ENCODE data around the gene TAF9B.
"Not testable (repeated sequence)": the region's sequence is repeated elsewhere in the genome, so short reads cannot be mapped to it uniquely, and the experiment has no call there.

Gene TAF9B

DNA sequence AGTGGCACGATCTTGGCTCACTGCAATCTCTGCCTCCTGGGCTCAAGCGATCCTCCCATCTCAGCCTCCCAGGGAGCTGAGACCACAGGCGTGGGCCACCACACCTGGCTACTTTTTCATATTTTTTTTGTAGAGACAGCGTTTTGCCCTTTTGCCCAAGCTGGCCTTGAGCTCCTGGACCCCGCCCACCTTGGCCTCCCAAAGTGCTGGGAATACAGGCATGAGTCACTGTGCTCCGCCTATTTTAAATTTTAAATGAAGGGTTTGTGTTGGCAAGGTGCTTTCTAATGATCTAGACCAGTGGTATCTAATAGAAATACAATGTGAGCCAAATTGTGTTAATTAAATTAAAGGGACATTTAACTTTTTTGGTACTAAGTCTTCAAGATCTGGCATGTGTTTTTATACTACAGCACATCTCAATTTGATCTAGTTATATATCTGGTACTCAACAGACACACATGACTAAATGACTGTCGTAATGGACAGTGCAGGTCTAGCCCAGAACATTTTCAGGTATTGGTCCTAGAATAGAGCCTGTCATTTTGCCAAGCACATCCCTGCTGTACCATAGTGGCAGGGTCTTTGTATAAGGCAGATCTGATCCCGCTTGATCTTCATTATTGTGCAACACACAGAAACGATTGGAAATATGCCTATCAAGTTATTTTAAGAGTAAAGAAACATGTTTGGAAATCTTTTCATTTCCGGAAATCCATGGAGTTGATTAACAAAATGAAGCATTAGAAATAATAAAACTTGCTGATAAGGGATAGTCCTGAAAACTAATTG is 28.1 kb downstream of the TAF9B start:
- no peak for DNase-seq

DNA sequence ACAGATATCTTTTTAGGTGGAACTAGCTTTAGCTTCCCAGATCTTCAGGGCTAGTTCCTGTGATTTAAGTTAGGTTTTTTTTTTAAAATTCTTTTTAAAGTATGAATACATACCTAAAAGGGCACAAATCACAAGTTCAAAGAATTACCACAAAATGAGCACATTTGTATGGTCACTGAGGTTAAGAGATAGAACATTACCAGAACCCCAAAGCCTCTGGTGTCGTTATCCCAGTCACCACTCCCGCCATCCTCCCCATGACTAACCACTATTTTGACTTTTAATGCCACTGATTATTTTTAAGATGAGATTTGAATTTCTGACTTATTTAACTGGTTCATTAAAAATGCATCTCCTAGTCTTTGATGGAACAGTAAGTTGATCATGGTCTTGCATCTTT is 30.0 kb downstream of the TAF9B start:
- DNase-seq = no peak

DNA sequence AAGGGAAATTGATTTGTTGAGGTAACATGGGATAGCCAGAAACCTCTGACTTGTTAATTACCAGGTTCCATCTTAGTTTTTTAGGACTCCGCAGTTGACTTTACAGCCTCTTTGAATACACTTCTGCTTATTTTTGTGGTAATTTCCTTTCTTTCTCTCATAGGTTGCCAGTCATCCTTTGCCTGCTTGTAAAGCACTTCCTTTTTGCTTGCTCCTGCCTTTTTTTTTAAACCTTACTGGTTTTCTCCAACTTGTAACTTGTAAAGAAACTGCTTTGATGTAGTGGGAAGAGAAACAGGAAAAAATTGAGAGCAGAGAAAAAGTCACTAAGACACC is 32.8 kb downstream of the TAF9B start:
- DNase-seq = no peak

- no peak for DNase-seq
These were observed 33.4 kb downstream of the TAF9B start for GRCh38 chrX:78105944-78106650.

DNA sequence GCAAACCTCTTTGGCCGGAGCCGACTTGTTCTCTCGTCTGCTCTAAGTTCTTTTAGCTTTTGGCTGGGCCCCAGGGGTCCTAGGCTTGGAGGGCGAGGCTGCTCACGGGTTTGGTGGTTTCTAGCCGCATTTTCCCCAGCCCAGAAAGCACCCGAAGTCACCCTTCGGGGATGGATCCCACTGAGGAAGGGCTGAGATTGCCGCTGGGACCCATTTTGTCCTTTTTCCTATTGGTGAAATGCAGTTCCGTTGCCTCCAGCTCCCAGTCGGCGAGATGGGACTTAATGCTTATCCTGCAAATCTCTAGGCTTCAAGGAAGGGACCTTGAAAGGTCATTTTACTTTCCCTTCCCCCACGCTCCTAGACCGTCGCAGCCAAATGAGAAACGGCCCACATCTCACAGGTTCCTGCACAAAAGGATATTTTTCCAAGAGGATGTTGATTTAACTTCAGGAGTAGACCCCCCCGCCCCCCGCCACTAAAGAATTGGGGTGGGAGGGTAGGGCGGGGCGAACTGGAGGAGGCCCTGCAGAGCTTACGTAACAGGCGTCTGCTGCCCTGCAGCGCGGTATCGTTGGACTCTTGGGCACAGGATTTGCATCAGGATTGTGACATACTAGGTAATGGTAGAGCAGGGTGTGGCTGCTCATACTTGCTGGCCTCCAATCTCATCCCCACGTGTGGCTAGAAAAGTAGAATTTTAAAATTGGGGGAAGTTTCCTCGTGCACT is 34.8 kb downstream of the TAF9B start:
- DNase-seq = no peak

DNA sequence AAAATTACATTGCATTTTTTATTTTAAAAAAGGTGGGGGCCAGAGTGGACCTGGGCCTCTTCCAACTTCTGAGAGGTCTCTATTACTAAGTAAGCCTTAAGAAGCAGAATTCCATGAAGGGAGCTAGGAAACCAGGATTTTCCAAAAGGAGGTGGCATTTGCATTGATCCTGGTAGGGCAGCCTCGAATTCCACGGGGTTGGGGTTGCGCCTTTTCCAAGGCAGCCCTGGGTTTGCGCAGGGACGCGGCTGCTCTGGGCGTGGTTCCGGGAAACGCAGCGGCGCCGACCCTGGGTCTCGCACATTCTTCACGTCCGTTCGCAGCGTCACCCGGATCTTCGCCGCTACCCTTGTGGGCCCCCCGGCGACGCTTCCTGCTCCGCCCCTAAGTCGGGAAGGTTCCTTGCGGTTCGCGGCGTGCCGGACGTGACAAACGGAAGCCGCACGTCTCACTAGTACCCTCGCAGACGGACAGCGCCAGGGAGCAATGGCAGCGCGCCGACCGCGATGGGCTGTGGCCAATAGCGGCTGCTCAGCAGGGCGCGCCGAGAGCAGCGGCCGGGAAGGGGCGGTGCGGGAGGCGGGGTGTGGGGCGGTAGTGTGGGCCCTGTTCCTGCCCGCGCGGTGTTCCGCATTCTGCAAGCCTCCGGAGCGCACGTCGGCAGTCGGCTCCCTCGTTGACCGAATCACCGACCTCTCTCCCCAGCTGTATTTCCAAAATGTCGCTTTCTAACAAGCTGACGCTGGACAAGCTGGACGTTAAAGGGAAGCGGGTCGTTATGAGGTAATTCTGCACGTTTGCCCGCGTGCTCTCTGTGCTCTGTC is 35.6 kb downstream of the TAF9B start, which contains the start of gene PGK1:
Gene PGK1 (plus strand): TSS at position 626 of the 824 bp plus-strand sequence. CDS start 93 bp downstream, at position 719.
- peak; percentile 86 for DNase-seq

DNA sequence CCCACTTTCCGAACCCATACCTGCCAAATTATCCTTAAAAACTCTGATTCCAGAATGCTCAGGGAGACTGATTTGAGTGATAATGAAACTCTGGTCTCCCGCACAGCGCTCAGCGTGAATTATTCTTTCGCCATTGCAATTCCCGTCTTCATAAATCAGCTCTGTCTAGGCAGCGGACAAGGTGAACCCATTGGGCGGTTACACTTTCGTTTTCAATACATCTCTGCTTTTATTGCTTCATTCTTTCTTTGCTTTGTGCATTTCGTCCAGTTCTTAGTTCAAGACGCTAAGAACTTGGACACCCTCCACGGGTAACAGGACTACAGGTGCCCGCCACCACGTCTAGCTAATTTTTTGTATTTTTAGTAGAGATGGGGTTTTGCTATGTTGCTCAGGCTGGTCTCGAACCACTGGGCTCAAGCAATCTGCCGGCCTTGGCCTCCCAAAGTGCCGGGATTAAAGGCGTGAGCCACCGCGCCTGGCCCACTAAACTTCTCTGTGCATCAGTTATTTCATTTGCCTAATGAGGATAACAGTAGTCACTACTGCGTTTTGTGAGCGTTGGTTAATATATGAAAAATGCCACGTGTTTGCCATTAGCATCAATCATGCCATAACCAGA is 36.3 kb downstream of the TAF9B start:
- no peak for DNase-seq

DNA sequence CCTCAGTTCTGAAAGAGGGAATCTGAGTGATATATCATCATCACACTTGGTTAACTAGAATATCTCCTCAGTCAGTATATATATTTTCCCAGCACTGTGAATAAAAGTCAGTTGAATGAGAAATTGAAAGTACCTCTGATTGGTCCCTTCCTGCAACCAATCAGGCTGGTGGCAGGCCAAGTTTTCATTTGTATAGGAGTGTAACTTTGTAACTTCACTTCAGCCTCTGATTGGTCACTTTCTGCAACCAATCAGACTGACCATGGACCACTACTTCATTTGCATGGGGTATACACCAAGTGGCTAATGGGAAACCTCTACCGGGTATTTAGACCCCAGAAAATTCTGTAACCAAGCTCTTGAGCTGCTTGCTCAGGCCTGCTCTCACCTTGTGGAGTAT is 37.4 kb downstream of the TAF9B start:
- no peak for DNase-seq

DNA sequence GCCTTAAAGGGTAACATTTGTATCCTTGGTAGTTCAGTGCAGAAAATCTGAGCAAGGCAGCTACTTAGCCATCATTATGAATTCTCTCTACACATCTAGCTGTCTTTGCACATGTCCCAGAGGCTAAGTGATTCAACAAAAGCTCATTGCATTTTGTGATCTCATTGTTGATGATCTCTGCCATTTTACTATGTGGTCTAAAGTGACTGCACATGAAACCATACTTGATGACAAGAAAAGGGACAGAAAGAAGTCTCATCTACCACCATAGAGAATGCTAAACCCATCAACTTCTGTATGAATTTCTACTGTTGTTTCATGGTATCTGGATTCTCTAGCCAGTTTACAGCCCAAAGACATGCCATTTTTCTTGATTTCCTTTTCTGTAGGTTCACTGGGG is 41.3 kb downstream of the TAF9B start:
- no peak for DNase-seq

DNA sequence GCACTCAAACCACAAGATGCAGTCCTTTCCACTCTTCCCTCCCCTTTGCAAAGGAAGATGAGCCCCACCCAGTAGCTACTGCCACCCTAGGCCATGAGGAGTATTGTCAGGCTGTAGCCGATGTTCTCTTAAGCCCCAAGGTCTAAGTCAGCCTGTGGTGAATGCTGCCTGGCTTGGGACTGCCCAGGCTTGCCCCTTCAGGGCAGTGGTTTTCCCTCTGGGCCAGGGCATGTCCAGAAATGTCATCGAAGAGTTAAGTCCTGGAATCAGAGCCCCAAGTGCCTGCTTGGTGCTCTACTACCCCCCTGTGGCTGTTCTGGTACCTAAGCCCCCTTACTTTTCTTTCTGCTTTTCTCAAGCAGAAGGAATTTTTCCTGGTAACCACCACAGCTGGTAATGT is 47.2 kb downstream of the TAF9B start:
- no peak for DNase-seq

- not testable (repeated sequence) for DNase-seq
These were observed 58.0 kb downstream of the TAF9B start for GRCh38 chrX:78081413-78081812.

Data from DMS 273 treated with DMSO at 0.1 percent for 48 hours (cell line).